GF-D8 (cell line): ENCODE measurements around the gene PGLYRP4.

ENCODE experiments used
- DNase-seq: peaks from one replicate; lab custom pipeline; 2025; lab: John Stamatoyannopoulos, UW

Gene PGLYRP4

GRCh38 chr1:153375511-153375910 lies 26.9 kb upstream of the PGLYRP4 start, which contains the start of gene S100A12:
Gene S100A12 (minus strand): TSS chr1:153375621. CDS start chr1:153374592, 1,029 bp downstream.
- peak; percentile 84 for DNase-seq

DNA sequence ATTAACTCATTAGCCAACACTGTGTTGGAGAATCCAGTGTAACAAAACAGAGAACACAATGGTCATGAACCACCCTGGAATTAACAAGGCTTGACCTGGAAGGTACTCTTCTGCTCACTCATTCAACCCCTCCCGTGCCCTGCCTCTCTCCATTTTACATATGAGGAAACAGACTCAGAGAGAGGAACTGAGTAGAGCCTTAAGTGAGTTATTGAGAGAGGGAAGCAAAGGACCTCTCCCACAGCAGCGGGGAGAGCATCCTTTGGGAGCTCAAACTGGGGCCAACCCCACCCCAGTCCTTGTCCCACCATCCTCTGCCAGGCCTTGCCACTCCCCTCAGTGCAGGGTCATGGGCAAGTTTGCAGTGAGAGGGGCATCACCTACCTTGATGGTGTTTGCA lies 25.4 kb upstream of the PGLYRP4 start:
- no peak for DNase-seq

DNA sequence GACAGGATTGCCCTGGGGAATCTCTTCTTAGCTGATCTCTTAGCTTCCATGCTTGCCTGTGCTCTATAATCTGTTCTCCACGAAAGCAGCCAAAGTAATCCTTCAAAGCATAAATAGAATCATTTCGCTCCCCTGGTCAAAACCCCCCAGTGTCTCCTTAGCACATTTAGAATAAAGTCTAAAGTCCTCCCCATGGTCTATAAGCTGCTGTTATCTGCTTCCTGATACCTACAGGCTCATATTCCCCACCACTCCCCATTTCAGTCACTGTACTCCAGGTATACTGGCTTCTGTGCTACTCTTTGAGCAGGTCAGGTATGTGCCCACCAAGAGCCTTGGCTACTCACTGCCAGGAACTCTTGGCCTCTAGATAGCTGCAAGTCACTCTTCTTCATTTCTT lies 23.9 kb upstream of the PGLYRP4 start:
- no peak for DNase-seq

DNA sequence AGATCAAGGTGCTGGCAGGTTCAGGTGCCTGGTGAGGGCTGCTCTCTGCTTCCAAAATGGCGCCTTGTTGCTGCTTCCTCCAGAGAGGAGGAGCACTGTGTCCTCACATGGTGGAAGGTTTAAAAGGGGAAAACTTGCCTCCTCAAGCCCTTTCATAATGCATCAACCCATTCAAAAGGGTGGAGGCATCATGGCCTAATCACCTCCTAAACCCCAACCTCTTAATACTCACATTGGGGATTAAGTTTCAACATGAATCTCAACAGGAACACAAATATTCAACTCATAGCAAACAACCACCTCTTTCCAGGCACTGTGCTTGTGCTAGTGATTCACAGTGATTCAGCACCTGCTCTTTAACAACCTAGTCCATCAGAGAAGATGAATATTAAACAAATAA lies 22.6 kb upstream of the PGLYRP4 start:
- no peak for DNase-seq

GRCh38 chr1:153370146-153370545 lies 21.5 kb upstream of the PGLYRP4 start:
- no peak for DNase-seq

DNA sequence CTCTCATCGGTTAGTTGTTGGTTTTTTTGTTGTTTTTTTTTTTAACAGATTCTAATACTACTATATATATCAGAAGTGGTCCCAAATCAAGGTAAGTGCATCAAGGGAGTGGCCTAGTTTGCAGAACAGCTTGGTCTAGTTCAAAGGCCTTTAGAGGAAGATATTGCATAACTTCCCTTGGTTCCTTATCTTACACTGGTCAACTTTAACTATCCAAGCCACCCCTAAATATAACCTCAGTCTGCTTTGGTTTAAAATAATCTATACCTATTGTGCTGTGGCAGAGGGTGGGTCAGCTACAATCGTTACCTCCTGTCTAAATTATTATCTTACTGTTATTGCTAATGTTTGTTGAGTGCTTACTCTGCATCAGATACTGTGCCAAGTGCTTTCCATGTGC lies 19.9 kb upstream of the PGLYRP4 start:
- DNase-seq = peak; percentile 29

DNA sequence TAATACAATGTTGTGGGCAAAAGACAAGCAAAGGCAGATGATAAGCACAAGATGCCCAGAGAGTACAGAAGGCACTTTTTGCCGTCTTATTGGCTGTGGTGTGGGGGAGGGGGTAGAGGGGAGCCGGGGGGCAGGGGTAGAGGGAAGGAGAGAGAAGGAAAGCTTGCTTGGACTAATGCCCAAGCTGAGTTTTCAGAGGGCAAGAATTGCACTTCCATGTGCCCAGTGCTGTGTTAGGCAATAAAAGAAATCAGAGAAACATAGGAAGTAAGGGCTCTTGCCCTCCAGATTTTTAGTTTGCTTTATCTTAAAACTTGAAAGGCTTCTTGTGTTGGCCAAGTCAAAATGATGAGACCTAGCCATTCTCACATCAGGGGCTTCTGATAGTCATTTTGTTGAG lies 18.4 kb upstream of the PGLYRP4 start:
- DNase-seq = no peak

DNA sequence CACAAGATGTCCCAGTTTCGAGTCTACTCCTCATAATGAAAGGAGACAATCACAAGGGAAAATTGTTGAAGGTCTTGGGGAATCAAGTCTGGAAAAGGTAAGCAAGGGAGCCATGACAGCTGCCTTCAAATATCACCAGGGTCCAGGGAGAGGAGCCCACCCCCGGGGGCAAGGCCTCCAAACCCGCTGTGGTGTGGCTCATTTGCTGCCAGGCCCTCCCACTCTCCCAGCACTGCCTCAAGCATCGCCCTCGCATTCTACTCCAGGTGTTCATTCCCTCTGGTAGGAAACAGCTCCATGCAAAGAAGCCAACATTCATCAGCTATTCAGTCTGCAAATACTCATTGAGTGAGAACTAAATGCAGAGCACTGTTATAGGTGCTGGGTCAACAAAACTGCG lies 17.6 kb upstream of the PGLYRP4 start:
- no peak for DNase-seq

- DNase-seq = no peak
These were observed 17.1 kb upstream of the PGLYRP4 start for GRCh38 chr1:153365696-153366095.

- DNase-seq = no peak
These were observed 16.4 kb upstream of the PGLYRP4 start for GRCh38 chr1:153364766-153365666.

- DNase-seq = no peak
These were observed 15.5 kb upstream of the PGLYRP4 start for GRCh38 chr1:153364156-153364555.

GRCh38 chr1:153363641-153364040 lies 15.0 kb upstream of the PGLYRP4 start:
- no peak for DNase-seq

GRCh38 chr1:153362187-153362775 lies 13.6 kb upstream of the PGLYRP4 start:
- no peak for DNase-seq

GRCh38 chr1:153361480-153362109 lies 13.0 kb upstream of the PGLYRP4 start:
- DNase-seq = no peak

DNA sequence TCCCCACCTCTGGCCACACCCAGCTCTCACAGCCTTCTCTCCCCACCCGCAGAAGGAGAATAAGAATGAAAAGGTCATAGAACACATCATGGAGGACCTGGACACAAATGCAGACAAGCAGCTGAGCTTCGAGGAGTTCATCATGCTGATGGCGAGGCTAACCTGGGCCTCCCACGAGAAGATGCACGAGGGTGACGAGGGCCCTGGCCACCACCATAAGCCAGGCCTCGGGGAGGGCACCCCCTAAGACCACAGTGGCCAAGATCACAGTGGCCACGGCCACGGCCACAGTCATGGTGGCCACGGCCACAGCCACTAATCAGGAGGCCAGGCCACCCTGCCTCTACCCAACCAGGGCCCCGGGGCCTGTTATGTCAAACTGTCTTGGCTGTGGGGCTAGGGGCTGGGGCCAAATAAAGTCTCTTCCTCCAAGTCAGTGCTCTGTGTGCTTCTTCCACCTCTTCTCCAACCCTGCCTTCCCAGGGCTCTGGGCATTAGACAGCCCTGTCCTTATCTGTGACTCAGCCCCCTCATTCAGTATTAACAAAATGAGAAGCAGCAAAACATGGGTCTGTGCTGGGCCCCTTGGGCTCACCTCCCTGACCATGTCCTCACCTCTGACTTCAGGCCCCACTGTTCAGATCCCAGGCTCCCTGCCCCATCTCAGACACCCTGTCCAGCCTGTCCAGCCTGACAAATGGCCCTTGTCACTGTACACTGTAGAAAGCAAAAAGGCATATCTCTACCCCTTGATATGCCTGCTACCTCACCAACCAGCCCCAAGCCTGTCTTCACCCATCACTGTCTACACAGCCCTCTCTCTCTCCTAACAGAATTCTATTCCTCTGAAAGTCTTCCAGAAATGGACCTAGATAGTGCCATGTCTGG lies 12.2 kb upstream of the PGLYRP4 start:
- no peak for DNase-seq

GRCh38 chr1:153360190-153360589 lies 11.5 kb upstream of the PGLYRP4 start:
- DNase-seq = no peak

GRCh38 chr1:153359241-153359640 lies 10.6 kb upstream of the PGLYRP4 start:
- DNase-seq = no peak

DNA sequence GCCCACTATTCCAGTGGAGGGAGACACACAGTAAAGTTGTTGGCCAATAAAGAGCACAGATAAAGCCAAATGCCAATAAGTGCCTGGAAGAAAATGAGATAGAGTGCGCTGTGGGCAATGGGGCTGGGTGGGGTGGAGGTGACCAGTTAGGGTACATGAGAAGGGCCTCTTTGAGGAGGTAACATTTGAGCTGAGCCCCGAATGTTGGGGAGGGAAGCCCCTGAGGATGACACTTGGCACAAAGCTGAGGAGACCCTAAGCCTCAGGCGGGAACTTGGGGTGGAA lies 10.0 kb upstream of the PGLYRP4 start:
- no peak for DNase-seq

DNA sequence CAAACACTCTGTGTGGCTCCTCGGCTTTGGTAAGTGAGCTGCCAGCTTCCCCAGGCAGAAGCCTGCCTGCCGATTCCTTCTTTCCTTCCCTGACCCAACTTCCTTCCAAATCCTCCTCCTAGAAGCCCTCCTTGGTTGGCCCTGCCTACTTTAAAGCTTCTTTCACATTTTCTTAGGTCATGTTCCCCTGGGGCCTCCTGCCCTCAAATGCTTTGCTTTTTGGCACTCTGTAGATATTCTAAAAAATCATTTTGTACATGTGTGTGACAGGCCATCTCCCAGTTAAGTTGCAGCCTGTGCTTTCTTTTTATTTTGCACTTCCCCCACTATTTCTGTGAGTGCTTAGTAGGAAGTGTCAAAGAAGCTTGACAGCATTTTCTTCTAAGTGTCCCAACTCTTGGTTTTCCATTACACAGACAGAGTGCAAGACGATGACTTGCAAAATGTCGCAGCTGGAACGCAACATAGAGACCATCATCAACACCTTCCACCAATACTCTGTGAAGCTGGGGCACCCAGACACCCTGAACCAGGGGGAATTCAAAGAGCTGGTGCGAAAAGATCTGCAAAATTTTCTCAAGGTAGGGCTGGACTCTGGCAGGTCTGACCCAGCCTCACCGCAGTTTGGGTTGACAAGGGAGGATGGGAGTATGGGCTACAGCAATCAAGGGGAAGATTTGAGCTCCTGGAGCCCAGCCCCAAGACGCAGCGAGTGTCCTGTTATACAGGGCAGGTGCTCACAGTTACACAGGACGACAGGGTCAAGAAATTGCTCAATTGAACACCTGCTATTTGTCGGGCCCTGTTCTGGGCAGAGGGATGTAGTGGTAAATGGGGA lies 9.4 kb upstream of the PGLYRP4 start, which contains the start of gene S100A9:
S100A9 (plus strand) TSS at position 2 of the 838 bp plus-strand sequence; CDS start at position 432, 430 bp downstream.
- peak; percentile 83 for DNase-seq

DNA sequence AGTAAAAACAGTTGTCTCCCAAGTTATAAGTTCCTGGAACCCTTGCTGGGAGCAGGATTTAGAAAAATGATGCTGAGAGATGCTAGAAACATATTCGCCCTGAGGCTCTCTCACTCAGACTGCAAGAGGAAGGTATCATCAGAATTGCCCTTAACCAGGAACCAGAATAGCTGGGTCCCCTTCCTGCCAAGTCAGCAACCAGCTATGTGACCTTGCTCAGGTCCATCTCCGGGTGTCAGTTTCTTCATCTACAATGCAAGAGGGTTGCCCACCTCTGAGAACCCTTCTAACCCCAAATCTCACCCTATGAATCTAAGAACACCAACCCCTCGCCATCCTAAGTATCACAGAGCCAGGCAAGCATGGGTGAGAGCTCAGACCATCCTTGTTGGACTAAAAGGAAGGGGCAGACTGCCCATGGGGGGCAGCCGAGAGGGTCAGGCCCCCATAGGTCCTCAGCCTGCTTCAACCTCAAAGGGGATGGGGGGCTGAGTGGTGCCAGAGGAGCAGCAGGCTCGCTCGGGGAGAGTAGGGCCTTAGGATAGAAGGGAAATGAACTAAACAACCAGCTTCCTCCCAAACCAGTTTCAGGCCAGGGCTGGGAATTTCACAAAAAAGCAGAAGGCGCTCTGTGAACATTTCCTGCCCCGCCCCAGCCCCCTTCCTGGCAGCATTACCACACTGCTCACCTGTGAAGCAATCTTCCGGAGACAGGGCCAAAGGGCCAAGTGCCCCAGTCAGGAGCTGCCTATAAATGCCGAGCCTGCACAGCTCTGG lies 8.6 kb upstream of the PGLYRP4 start:
- peak; percentile 87 for DNase-seq
